Measurements from ENCODE around the gene FOXA1. TPM values are rescaled to one million over a fixed set of nuclear protein-coding genes. Genes with fewer than 3 reads are reported as not detected.

FOXA1 gene
- total and polyA plus RNA-seq, 4 donors, result 14.3 to 67.2 (median 23.6) TPM

DNA sequence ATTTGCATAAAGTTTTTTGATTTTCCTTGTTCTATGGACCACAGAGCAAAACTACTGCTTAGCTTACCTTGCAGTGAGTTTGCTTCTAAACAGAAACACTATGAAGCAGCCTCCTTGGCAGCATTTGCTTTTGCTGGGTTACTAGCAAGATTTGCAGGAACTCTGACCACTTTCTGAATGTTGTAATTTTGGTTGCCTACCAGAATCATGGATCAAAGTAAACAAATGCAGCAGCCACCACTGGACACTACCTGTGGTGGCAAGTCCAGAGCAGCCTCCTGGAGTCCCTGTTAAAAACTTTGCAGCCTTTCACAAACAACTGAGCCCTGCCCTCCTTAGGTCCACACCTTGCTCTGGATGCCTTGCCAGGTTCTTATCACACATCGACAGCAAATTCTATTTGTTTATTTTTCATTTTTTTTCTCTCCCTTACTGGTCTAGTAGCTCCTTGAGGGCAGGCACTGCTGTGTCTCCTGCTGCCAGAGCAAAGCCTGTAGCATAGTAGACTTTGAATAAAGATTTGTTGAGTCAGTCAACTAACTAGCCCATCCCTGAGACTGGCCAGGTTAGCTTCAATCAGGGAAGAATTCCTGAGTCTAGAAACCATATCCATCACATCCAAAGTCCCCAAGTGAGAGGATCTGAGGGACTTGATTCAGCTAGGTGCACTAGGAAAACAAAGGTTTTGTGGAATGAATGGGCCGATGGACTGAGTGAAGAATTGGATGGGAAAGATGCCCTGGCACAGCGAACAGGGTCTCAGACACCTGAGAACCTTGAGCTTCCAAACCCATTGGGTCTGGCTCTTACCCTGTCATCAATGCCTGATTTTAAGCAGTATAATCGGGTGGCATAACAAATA, 6.1 kb upstream of the FOXA1 start:
- ATAC-seq (ENCODE audit: insufficient read depth, low FRiP score), result no peak
- no peaks in the 10 kb centered on the region for H3K36me3 ChIP-seq (ENCODE audit: control insufficient read depth in 4 of 4, insufficient read depth in 4 of 4, low read length in 4 of 4)
- H3K27ac ChIP-seq (ENCODE audit: low read depth in 1 of 2, low read length in 1 of 2), result no peak overlapping the region
- H3K27me3 ChIP-seq (ENCODE audit: control insufficient read depth in 3 of 3, insufficient read depth in 3 of 3, low read length in 2 of 3), result peaks cover 9 to 96% (median 91%) of the 10 kb centered on the region in 3 donors
- no peak for DNase-seq
- H3K4me1 ChIP-seq (ENCODE audit: control insufficient read depth in 5 of 5, insufficient read depth in 5 of 5, low read length in 5 of 5), result peaks cover 0 to 13% (median 12%) of the 10 kb centered on the region in 5 donors
- no peak overlapping the region for H3K4me3 ChIP-seq
- 45% methylated on average over 4 of the region's 4 CpGs for WGBS, 2 donors
- TF ChIP-seq, protein P1, sequence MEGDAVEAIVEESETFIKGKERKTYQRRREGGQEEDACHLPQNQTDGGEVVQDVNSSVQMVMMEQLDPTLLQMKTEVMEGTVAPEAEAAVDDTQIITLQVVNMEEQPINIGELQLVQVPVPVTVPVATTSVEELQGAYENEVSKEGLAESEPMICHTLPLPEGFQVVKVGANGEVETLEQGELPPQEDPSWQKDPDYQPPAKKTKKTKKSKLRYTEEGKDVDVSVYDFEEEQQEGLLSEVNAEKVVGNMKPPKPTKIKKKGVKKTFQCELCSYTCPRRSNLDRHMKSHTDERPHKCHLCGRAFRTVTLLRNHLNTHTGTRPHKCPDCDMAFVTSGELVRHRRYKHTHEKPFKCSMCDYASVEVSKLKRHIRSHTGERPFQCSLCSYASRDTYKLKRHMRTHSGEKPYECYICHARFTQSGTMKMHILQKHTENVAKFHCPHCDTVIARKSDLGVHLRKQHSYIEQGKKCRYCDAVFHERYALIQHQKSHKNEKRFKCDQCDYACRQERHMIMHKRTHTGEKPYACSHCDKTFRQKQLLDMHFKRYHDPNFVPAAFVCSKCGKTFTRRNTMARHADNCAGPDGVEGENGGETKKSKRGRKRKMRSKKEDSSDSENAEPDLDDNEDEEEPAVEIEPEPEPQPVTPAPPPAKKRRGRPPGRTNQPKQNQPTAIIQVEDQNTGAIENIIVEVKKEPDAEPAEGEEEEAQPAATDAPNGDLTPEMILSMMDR (IDR thresholded peaks at IDR 0.05; ENCODE audit: control extremely low read depth, extremely low read depth), result no peak
- no peak overlapping the region for H3K9ac ChIP-seq (ENCODE audit: insufficient read depth in 1 of 2, low read length in 2 of 2)
- peaks cover 0 to 17% (median 0%) of the 10 kb centered on the region in 4 donors for H3K9me3 ChIP-seq (ENCODE audit: control insufficient read depth in 4 of 4, insufficient read depth in 3 of 4, low read length in 3 of 4)

DNA sequence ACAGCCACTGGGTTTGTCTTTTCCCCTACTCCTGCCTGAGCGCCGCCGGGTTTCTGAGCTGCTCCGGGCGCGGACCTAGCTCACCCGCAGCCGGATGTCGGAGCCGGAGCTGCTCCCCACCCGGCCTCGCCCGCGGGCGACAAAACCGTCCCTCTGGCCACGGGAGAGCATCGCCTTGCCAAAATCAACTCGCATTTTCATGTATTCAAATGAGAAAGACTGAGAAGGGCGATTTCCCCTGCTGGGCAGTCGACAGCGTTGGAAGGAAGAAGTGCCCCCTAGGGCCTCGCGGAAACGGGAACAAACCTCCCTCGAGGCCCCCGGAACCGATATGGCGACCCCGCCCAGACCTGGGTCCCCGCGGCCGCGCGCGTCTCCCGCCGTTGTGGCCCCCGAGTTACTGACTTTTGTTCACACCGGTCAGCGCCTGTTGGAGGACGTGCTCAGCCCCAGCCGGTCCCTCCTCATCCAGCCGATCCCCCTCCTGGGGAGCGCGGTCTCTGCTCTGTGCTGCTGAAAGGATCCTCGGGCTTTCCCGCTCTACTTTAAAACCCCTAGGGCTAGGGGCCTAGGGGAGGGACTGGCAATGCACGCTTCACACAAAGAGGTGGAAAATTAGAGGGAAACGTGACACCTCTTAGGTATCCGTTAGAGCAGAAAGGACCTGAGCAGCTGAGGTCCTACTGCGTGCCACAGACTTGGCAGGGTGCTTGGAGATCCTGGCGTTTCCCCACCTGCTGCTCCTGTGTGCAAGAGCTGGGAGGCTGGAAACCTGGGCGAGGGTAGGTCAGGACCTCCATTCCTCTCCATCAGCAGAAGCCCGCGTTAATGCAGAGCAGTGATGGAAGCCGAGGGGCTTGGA, 4.7 kb upstream of the FOXA1 start:
- H3K27ac ChIP-seq (ENCODE audit: low read depth in 1 of 2, low read length in 1 of 2), result peak overlapping the region in 1 of 2 donors; percentile 6
- peaks cover 0 to 14% (median 12%) of the 10 kb centered on the region in 5 donors for H3K4me1 ChIP-seq (ENCODE audit: control insufficient read depth in 5 of 5, insufficient read depth in 5 of 5, low read length in 5 of 5)
- peaks cover 12 to 92% (median 88%) of the 10 kb centered on the region in 3 donors for H3K27me3 ChIP-seq (ENCODE audit: control insufficient read depth in 3 of 3, insufficient read depth in 3 of 3, low read length in 2 of 3)
- TF ChIP-seq, protein P1 (IDR thresholded peaks at IDR 0.05; ENCODE audit: control extremely low read depth, extremely low read depth), result no peak
- peak overlapping the region in 1 of 2 donors; percentile 62 for H3K9ac ChIP-seq (ENCODE audit: insufficient read depth in 1 of 2, low read length in 2 of 2)
- H3K4me3 ChIP-seq, result peak overlapping the region; percentile 17
- H3K36me3 ChIP-seq (ENCODE audit: control insufficient read depth in 4 of 4, insufficient read depth in 4 of 4, low read length in 4 of 4), result no peaks in the 10 kb centered on the region
- DNase-seq, result peak in 2 of 3 donors; percentile 39 to 44
- 2 to 4% methylated on average over 53 to 57 of the region's 57 CpGs for WGBS, 2 donors
- ATAC-seq (ENCODE audit: insufficient read depth, low FRiP score), result no peak
- peaks cover 0 to 17% (median 0%) of the 10 kb centered on the region in 4 donors for H3K9me3 ChIP-seq (ENCODE audit: control insufficient read depth in 4 of 4, insufficient read depth in 3 of 4, low read length in 3 of 4)

DNA sequence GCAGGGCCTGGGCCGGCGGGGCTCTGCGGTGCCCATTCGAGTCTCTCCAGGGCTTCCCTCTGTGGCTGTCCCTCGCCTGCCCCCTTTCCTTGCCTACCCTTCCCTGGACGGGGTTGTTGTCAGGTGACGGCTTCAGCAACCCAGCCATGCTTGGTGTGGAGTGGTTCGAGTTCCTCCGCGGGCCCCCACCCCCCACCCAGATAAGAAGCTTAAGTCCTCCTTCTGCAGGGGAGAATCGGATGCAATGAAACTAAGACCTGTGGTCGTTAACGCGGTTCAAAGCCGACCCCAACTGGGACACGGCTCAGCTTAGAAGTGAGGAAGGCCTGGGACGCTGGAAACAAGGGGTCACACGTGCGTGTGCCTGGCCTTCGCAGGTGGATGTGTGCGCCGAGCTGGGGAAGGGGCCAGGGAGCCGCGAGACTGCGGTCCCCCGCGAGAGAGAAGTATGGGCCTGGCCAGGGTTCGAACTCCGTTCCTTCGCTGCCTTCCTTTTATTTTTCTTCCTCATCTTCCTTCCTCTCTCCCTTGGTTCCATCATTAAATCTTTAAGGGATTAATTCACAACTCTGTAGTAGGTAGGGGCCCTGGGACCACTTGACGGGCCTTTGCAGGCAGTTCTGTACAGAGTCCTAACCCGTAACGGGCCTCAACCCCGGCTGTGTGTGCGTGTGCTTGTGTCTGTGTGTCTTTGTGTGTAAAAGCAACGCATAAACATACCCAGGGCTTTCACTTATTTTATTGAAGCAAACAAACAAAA, 3.9 kb upstream of the FOXA1 start:
- WGBS, 2 donors, result 10 to 14% methylated on average over 36 of the region's 36 CpGs
- Histone ChIP-seq H3K4me3 (peak overlapping the region; percentile 46), H3K27me3 (ENCODE audit: control insufficient read depth in 3 of 3, insufficient read depth in 3 of 3, low read length in 2 of 3) (peaks cover 9 to 88% (median 86%) of the 10 kb centered on the region in 3 donors), H3K27ac (ENCODE audit: low read depth in 1 of 2, low read length in 1 of 2) (peak overlapping the region in 1 of 2 donors; percentile 90), H3K9ac (ENCODE audit: insufficient read depth in 1 of 2, low read length in 2 of 2) (peak overlapping the region in 1 of 2 donors; percentile 37), H3K4me1 (ENCODE audit: control insufficient read depth in 5 of 5, insufficient read depth in 5 of 5, low read length in 5 of 5) (peaks cover 0 to 18% (median 12%) of the 10 kb centered on the region in 5 donors), H3K36me3 (ENCODE audit: control insufficient read depth in 4 of 4, insufficient read depth in 4 of 4, low read length in 4 of 4) (no peaks in the 10 kb centered on the region), H3K9me3 (ENCODE audit: control insufficient read depth in 4 of 4, insufficient read depth in 3 of 4, low read length in 3 of 4) (peaks cover 0 to 17% (median 0%) of the 10 kb centered on the region in 4 donors)
- peak in 1 of 3 donors; percentile 25 for DNase-seq
- TF ChIP-seq, protein P1 (IDR thresholded peaks at IDR 0.05; ENCODE audit: control extremely low read depth, extremely low read depth), result no peak
- ATAC-seq (ENCODE audit: insufficient read depth, low FRiP score), result no peak

All from lung (tissue), 12 donors.